Left lung (tissue), 10 donors: Measurements from ENCODE around the gene PPP1R9B. TPM values are rescaled to one million over a fixed set of nuclear protein-coding genes. Genes with fewer than 3 reads are reported as not detected.
A peak's percentile ranks its signal among the peaks of the same experiment; 100 is the strongest.

Source experiments
- ATAC-seq: fragments of 200-7000 bp; cut with Tn5 transposase; one replicate; pipeline ENCODE4 v1.9.1; 2020; ENCODE audit warnings: moderate library complexity
- DNase-seq, 4 donors: peaks; one replicate each; pipeline ENCODE4 v3.0.0-alpha.2; 2013 to 2020
- H3K27ac ChIP-seq, 2 donors: fragments of 200-600 bp; sonication (generic) in 1 of 2; one replicate each; pipeline versions ENCODE4 v1.5.0 to v1.8.0; 2020 to 2021
- H3K27me3 ChIP-seq, 2 donors: fragments of 200-600 bp; sonication (generic) in 1 of 2; one replicate each; pipeline versions ENCODE4 v1.5.0 to v1.8.0; 2020 to 2021
- H3K36me3 ChIP-seq, 2 donors: fragments of 200-600 bp; sonication (generic) in 1 of 2; one replicate each; pipeline versions ENCODE4 v1.5.0 to v1.8.0; 2020 to 2021
- H3K4me1 ChIP-seq, 2 donors: fragments of 200-600 bp; one replicate each; pipeline ENCODE4 v1.8.0; 2021
- H3K4me3 ChIP-seq, 2 donors: fragments of 200-600 bp; sonication (generic) in 1 of 2; one replicate each; pipeline versions ENCODE4 v1.5.0 to v1.8.0; 2020 to 2021; ENCODE audit warnings: mild to moderate bottlenecking in 1 of 2
- H3K9me3 ChIP-seq, 2 donors: fragments of 200-600 bp; sonication (generic) in 1 of 2; one replicate each; pipeline versions ENCODE4 v1.5.0 to v1.8.0; 2020 to 2021
- CTCF ChIP-seq, 2 donors: fragments of 200-600 bp; sonication (generic) in 1 of 2; IDR thresholded peaks; one replicate each; pipeline versions ENCODE4 v1.5.0 to v1.8.0; 2021; ENCODE audit warnings: antibody characterized with exemption in 2 of 2
- intact Hi-C, 2 donors: fragments of 100-400 bp; cut with DNase I; formaldehyde crosslinking; loops; one replicate each; pipeline versions ENCODE4 v1.11.2 to v1.14.2; 2022
- polyA plus RNA-seq, 6 donors: library from polyadenylated mRNA; unstranded; fragments of 120-200 nt; gene quantifications; one replicate each; pipeline ENCODE4 v1.2.1, GENCODE V29; 2013; ENCODE audit not compliant: insufficient read length in 6 of 6
- total RNA-seq, 2 donors: library from RNA; stranded (reverse); fragmentation: NEBNext Ultra II Directional; extraction: Animal tissue kit (Norgen Biotek cat#: 25700); gene quantifications; one replicate each; pipeline ENCODE4 v1.2.1, GENCODE V29; 2021
- donor health status: DM: no; HTN: yes; CAD: no.
- donor health status: DM: no; HTN: no; CAD: no.

Gene PPP1R9B
- total and polyA plus RNA-seq, 8 donors = 53.4 to 86.6 (median 67.3) TPM

DNA sequence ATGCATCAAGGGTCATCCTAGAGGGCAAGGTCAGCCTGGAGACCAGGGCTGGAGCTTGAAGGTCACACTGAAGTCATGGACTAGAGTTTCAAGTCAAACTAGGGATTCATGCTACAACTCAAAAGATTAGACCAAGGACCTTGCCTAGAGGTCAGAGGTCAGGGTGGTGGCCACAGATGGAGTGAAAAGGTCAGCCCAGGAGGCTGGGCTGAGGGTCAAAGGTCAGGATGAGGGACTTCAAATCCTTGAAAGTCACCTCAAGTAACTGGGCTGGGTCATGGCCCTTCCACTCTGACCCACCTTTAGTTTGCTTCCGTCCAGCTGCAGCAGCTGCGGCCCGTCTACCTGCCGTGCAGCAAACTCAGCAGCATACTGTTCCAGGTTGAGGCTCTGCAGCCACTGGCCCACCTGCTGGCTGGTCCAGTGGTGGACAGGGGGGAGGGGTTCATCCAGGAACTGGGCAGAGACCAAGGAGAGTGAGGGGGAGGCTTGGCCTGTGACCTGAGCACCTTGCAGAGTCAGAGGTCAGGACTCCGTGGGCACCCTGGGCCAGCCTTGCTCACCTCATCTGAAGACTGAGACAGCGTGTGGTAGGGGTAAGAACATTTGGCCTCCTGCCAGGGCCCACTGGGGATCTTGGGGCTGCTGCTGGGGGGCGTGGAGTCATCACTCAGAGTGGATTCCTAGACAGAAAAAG lies 36.7 kb downstream of the PPP1R9B start:
- H3K27me3 ChIP-seq = peaks cover 9 to 43% of the 10 kb centered on the region in 2 donors
- intact Hi-C loops = no loop called here
- no peak overlapping the region for H3K27ac ChIP-seq
- H3K4me3 ChIP-seq = no peak overlapping the region
- peaks cover 0 to 19% of the 10 kb centered on the region in 2 donors for H3K36me3 ChIP-seq
- H3K9me3 ChIP-seq = no peaks in the 10 kb centered on the region
- ATAC-seq (no peak), DNase-seq (no peak)
- no peak for TF ChIP-seq CTCF (IDR thresholded peaks at IDR 0.05)
- peaks cover 13 to 17% of the 10 kb centered on the region in 2 donors for H3K4me1 ChIP-seq

DNA sequence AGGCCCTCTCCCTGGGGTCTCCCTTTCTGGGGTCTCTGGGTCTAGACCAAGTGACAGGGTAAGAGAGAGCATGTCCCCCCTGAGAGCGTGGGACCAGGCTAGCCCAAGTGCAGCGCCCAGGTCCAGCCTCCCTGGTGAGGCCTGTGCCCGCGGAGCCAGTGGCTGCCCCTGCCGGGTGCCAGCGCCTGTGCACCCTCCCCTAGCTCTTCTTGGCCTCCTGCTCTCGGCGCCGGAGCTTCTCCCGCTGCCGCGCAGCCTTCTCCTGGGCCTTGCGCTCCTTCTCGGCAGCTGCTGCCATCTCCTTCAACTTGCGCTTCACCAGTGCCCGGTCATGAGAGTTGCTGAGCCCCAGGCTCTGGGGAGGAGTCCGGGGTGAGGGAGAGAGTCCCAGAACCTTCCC lies 37.8 kb downstream of the PPP1R9B start:
- TF ChIP-seq CTCF (IDR thresholded peaks at IDR 0.05) = no peak
- Histone ChIP-seq H3K27me3 (peaks cover 9 to 33% of the 10 kb centered on the region in 2 donors), H3K4me1 (peaks cover 12 to 17% of the 10 kb centered on the region in 2 donors), H3K4me3 (no peak overlapping the region), H3K27ac (peak overlapping the region; percentile 48 to 60), H3K36me3 (peaks cover 0 to 26% of the 10 kb centered on the region in 2 donors), H3K9me3 (no peaks in the 10 kb centered on the region)
- intact Hi-C loops = no loop called here
- DNase-seq = peak in 1 of 4 donors; percentile 75
- ATAC-seq = no peak

DNA sequence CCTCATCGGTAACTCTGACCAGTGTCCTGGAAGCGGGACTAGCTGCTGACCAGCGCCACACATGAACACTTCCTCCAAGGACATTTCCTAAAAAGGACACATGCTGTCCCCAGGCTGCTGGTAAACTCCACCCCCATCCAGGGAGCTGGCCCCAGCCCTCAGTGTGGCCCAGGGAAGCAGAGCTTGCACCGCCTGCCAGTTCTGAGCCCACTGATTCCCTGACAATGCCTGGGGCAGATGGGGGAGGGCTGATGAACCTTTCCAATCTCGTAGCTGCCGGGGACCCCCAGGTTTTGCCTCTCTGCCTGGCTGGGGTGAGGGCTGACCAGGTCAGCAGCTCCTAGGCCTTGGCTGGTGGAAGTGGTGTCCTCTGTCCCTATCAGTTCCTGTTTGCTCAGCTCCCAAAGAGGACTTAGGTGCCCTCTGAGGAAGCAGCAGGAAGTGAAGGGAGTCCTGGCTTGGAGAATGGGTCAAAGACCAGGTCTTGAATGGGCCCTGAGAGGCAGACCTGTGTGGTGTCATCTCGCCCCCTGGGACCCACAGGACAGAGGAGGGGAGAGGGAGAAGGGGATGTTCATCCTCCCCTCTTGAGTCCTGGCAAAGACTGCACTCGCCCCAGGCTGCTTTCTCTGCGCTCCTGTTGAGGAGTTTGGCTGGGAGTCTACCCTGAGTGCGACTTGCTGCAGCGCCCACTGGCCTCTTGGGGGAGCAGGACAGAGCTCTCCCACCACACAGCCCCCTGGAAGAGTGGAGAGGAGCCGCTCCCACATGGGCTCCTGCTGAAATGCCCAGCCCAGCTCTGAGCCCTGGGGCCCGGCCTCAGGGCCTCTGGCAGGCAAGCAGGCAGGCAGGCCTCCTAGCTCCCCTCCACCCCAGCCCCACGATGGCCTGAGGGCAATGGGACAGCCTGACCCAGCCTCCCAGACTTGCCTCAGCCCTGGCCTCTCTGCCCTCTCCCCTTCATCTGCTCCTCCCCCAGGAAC lies 38.5 kb downstream of the PPP1R9B start:
- no peak overlapping the region for H3K4me3 ChIP-seq
- peak overlapping the region; percentile 48 to 60 for H3K27ac ChIP-seq
- ATAC-seq (peak; percentile 18), DNase-seq (peak in 1 of 4 donors; percentile 64)
- peaks cover 0 to 26% of the 10 kb centered on the region in 2 donors for H3K36me3 ChIP-seq
- TF ChIP-seq CTCF (IDR thresholded peaks at IDR 0.05) = no peak
- intact Hi-C loops = no loop called here
- peaks cover 6 to 25% of the 10 kb centered on the region in 2 donors for H3K27me3 ChIP-seq
- no peaks in the 10 kb centered on the region for H3K9me3 ChIP-seq
- H3K4me1 ChIP-seq = peaks cover 5 to 10% of the 10 kb centered on the region in 2 donors

GRCh38 chr17:50110591-50111349 lies 39.7 kb downstream of the PPP1R9B start:
- no peak for TF ChIP-seq CTCF (IDR thresholded peaks at IDR 0.05)
- Histone ChIP-seq H3K4me3 (no peak overlapping the region), H3K4me1 (peaks cover 5 to 7% of the 10 kb centered on the region in 2 donors), H3K27ac (peak overlapping the region in 1 of 2 donors; percentile 33), H3K9me3 (no peaks in the 10 kb centered on the region), H3K36me3 (peaks cover 0 to 35% of the 10 kb centered on the region in 2 donors), H3K27me3 (peaks cover 0 to 13% of the 10 kb centered on the region in 2 donors)
- peak in 1 of 4 donors; percentile 71 for DNase-seq
- intact Hi-C loops = no loop called here
- ATAC-seq = no peak
